ENCODE measurements around the gene LZTS2.
"Not testable (repeated sequence)": the region's sequence is repeated elsewhere in the genome, so short reads cannot be mapped to it uniquely, and the experiment has no call there.

LZTS2 gene

DNA sequence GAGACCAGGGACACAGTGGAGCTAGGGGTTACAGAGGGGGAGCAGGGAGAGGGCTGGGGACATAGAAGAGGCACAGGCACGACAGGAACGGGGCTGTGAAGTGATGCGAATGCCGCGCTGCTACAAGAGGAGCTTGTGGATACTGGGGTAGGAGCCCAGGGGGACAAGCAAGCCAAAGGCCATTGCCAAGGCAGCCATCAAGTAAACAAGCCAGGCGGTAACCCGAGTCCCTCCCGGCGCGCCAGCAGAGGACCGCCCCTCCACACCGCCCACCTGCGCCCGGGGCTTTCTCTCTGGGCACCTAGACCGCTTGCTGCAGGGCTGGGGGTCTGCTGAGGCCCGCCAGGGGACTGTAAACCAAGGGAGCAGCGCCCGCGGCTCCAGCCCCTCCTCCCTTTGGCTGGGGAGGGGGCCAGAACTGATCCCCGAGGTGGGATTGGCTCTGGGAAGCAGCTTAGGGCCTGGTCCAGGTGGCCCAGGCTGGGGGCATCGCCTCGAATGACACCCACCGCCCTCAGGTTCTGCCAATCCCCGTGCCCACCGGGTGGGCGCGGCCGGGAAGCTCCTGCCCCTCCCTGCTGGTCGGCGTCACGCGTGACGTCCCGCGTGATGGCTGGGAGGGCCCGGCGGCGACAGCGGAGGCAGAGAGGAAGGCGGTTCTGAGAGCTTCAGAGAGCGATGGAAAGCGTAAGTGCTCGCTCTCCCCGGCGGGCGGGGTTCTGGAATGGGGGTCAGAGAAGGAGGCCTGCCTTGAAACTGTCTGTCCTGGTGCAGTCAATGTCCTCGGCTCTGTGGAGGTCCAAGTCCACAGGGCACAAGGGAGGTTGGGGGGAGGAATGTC is 32.4 kb downstream of the LZTS2 start:
- DNase-seq, result peak; percentile 85

DNA sequence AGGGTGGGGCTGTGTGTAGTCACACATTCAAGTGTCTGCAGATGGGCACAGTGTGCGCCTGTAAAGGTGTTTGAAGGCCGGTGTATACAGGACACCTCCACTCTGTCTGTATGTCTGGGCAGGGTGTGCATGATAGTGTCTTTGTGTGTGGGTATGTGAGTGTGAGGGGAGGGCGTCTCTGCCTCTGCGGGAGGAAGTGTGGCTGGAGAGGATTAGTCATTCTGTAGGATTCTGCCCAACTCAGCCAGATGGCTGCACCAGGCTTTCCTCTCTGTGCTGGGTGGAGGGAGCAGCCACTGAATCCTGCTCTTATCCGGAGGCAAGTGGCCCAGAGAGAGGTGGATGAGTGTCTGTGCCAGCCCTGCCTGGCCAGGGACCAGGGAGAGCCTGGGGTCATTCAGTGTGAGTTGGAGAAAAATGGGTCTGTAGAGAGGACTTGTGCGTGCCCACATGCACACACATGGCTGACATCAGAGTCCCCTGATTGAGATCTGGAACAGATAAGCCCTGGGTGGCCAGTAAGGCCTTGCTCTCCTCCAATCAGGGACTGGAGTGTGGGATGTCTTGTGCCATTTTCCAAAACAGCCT is 33.1 kb downstream of the LZTS2 start:
- no peak for DNase-seq

GRCh38 chr10:101033276-101033675 is 33.7 kb downstream of the LZTS2 start:
- no peak for DNase-seq

GRCh38 chr10:101034404-101034803 is 34.8 kb downstream of the LZTS2 start:
- not testable (repeated sequence) for DNase-seq

DNA sequence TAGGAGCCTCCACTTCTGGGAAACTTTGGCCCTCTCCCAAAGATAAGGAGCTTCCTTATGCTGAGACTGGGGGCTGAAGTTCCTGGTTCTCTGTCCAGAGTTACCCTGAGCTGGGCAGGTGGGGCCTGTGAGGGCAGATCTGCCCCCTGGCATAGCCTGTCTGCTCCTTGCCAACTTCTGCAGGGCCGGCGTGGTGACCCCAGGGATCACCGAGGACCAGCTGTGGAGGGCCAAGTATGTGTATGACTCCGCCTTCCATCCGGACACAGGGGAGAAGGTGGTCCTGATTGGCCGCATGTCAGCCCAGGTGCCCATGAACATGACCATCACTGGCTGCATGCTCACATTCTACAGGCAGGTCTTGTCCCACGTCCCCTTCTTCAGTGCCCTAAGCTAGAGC is 35.7 kb downstream of the LZTS2 start:
- DNase-seq, result no peak

DNA sequence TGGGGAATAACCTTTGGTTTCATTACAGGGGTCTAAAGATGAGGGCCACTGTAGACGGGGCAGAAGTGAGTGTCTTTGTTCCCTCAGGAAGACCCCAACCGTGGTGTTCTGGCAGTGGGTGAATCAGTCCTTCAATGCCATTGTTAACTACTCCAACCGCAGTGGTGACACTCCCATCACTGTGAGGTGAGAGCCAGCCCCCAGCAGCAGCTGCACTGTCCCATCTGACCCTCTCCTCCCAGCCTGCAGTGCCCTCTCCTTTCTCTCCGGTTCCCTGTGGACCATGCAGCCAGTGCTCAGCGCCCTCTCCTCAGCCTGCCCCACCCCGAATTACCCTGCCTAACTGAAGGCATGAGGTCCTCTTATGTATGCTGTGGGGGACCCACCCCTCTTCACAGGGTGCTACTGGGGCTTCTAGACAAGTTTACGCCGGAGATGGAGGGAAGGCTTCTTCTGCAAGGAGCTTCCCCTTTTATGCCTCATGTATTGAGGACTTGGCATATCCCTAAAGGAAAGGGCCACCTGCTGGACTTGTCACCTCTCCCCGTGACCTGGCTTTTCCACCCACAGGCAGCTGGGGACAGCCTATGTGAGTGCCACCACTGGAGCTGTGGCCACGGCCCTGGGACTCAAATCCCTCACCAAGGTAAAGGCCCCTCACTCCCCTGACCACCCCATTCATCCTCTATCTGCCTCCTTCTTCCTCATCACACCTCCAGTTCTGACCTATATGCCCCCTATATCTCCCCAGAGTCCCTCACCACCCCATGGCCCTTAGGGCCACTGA is 36.5 kb downstream of the LZTS2 start:
- no peak for DNase-seq

GRCh38 chr10:101036726-101037125 is 37.1 kb downstream of the LZTS2 start:
- DNase-seq, result no peak

DNA sequence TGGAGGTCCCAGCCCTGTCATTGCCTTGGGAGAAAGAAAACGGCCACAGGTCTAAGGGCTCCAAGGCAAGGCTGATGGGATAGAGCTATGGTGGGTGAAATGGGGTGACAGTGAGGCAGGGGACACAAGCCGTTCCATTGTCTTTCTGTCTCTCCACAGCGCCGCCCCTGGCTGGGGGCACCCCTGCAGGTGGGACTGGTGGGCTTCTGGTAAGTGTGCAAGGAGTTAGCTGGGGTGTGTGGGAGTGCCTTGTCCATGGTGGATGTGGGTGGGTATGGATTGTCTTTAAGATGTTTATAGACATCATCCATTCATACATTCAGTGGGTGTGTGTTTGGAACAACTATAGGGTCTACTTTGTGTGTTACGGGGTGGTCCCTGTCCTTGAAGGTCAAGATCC is 38.9 kb downstream of the LZTS2 start:
- no peak for DNase-seq

DNA sequence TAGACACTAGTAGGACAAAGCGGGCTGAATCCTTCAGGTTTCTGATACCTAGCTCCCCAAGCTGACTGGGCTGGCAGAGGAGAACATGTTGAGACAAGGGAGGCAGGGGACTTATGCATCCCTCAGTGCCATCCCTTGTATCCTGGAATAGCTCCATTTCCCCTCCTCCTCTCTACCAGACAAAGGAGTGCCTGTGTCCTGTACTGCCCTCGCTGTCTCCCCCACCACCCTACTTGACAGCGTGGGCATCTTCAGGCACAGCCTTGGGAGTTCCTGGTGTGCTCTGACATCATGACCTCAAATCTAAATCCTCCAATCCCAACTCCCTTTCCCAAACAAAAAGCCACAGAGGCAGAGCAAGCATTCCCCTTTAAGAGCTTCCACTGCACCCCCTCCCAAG is 40.5 kb downstream of the LZTS2 start:
- DNase-seq, result no peak

DNA sequence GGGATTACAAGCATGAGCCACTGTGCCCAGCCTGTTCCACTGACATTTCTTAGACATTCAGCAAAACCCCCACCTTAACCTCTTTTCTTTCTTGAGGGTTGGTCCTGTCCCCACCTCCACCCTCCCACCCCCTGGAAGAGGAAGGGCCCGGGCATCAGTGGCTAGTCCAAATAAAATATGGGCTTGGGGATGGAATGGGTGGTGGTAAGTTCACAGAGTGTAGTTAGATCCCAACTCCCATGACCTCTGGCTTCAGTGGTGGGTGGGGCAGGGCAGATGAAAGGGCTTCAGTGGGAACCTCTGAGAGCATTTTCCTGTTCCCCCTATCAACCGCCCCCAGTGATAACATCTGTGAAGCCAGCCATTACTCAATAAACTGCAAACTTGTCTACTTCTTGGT is 41.2 kb downstream of the LZTS2 start:
- no peak for DNase-seq

DNA sequence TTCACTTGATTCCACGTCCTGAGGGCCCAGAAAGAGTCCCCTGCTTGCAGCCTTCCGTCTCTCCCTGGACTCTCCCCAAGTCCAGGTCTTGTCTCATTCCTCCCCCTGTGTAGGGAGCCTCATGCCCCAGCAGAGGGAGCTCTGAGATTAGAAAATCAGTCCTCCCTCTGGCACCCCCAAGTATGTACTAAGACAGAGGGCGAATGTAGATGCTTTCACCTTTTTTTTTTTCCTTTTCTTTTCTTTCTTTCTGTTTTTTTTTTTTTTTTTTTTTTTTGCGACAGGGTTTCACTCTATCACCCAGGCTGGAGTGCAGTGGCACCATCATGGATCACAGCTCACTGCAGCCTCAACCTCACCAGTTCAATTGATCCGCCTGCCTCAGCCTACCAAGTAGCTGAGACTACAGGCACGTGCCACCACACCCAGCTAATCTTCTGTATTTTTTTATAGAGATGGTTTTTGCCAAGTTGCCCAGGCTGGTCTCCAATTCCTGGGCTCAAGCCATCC is 41.7 kb downstream of the LZTS2 start:
- DNase-seq, result peak; percentile 34

DNA sequence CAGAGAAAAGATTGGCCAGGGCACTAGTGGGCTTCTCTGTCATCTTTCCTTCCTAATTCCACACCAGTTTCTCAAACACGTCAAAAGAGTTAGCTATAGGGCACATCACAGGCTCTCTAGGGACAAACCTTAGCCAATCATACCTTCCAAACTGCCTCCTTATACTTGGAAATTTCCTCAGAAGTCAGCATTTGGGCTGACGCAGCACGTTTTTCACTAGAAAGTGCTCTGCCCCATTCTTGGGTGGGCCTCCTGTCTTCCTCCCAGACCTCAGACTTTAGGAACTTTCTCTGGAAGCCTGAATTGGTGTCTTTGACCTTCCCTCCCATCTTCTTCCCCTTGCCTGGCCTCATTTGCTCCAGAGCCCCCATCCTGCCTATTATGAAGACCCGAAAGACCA is 42.5 kb downstream of the LZTS2 start:
- no peak for DNase-seq

DNA sequence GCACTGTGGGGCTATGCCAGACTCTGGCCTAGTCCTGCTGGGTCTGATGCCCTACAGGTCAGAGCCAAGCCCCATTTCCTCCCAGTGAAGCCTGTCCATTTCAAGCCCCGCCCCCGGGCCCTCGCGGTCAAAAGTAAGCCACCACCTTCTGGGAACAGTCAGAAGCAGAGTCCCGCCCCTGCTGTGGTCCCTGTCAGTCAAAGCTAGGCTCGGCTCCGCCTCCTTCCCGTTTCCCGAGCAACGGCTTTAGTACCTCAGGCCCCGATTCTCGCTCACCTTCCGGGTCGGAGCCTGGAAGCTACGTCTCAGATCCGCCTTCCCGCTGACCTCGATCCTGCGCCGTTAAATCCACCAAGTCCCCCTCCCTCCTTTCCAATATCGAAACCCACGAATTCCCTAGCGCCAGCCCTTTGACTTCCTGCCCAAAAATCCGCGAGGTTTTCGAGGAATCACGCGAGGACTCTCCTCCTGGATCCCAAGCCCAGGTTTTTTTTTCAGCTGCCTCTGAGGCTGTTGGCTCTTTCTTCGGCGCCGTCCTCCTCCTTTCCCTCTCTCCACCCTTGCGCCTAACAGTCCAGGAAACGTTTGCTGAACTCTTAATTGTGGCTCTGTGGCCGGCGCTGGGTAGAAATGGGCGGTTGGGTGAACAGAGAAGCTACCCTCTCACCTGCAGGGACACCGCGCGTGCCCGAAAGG is 43.2 kb downstream of the LZTS2 start:
- DNase-seq, result peak; percentile 95

DNA sequence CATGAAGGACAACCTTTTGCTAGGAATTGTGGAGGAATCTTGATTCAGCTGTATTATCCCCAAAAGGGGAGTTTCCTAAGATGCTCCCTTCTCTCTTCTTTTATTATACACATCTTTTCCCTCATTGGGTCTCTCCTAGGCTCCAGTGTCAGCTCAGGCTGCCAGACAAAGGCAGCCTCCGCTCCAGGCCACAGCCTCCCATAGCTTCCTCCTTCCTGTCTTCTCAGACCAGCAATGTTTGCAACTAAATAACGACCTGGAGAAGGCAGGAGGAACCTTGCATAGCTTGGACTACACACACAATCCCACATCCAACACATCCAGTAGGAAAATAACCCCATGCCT is 43.7 kb downstream of the LZTS2 start:
- DNase-seq, result no peak

DNA sequence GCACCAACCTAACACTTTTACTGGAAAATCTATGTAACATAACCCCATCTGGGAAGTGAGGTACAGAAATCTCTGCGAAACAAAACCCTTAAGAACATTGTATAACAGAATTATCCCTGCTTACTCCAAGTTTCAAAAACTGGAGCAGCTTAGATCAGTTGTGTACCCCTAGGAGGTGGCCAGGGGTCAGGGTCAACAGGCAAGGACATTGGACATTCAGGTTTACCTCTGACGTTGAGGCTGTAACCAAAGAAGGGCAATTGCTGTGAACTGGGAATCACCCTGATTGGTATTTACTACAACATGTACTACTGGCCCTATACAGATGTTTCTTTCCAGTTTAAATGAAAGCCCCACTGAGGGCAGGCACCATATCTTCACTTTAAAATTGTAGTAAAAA is 44.5 kb downstream of the LZTS2 start:
- no peak for DNase-seq

DNA sequence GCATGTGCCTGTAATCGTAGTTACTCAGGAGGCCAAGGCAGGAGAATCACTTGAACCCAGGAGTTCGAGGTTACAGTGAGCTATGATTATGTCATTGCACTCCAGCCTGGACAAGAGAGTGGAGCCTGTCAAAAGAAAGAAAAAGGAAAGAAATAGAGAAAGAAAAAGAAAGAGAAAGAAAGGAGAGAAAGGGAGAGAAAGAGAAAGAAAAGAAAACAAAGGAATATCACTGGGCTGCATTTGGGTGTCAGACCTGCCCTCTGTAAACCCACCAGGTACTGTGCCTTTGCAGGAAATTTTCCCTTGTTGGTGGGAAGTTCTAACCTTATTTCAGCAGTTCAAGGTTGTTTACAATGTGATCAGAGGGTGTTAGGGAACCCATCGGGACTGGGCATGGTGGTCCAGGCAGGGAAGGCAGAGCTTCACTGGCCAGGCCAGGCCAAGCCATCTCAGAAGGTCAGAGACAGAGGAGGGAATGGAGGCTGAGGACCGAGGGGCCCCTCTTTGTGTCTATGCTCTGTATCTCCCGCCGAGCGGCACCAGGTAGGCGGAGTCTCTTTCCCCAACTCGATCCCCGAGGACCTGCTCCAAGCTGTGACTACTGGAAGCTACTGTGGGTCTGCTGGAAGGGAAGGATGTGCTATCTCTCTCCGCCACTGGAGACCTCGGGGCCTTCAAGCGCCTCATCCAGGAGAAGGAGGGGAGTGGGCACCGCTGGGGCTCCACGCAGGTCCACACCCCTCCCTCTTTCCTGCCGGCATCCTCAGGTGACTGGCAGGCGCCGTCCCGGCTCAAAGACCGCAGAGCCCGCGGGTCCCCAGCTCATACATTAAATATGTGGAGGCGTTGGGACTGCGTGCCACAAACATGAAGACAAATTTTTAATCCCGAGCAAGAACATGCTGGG is 47.0 kb downstream of the LZTS2 start:
- DNase-seq, result peak; percentile 47

GRCh38 chr10:101047268-101047667 is 47.7 kb downstream of the LZTS2 start:
- no peak for DNase-seq

GRCh38 chr10:101047961-101048892 is 48.6 kb downstream of the LZTS2 start:
- DNase-seq, result peak; percentile 72

- peak; percentile 62 for DNase-seq
Measured at GRCh38 chr10:101050208-101051069, 50.8 kb downstream of the LZTS2 start.

Data from right kidney (tissue), 1 donor.